SK-N-SH treated with all-trans-retinoic acid at 6 μM for 48 hours (cell line): ENCODE measurements around the gene NEU2.

ENCODE experiments used
- BACH2 ChIP-seq: fragments of 250-450 bp; sonication (Bioruptor Pico); IDR thresholded peaks from 2 replicates; pipeline ENCODE4 v1.9.0; 2021; ENCODE audit warnings: mild to moderate bottlenecking, borderline replicate concordance
- PATZ1 ChIP-seq: fragments of 250-450 bp; sonication (Bioruptor Pico); IDR thresholded peaks from 2 replicates; pipeline ENCODE4 v1.8.0; 2020; ENCODE audit warnings: mild to moderate bottlenecking, moderate library complexity, borderline replicate concordance
- POU6F1 ChIP-seq: fragments of 250-450 bp; sonication (Bioruptor Pico); IDR thresholded peaks from 2 replicates; pipeline ENCODE4 v1.8.0; 2021; ENCODE audit warnings: low read depth, mild to moderate bottlenecking, moderate library complexity, borderline replicate concordance
- SNAI2 ChIP-seq: fragments of 250-450 bp; sonication (Bioruptor Pico); IDR thresholded peaks from 2 replicates; pipeline ENCODE4 v1.5.0; 2020; ENCODE audit warnings: mild to moderate bottlenecking, moderate library complexity
- ZC3H10 ChIP-seq: fragments of 250-450 bp; sonication (Bioruptor Pico); IDR thresholded peaks from 2 replicates; pipeline ENCODE4 v1.5.1; 2021; ENCODE audit warnings: mild to moderate bottlenecking, moderate library complexity
- ZFP30 ChIP-seq: fragments of 450-650 bp; formaldehyde crosslinking; IDR thresholded peaks from 2 replicates; pipeline ENCODE4 v1.5.0; 2022; ENCODE audit warnings: mild to moderate bottlenecking, moderate library complexity

GRCh38 chr2:233011268-233011650 is 21.2 kb upstream of the NEU2 start:
- no peak for TF ChIP-seq ZC3H10
- no peak for TF ChIP-seq ZFP30 (CRISPR knock-in tag)
- no peak for TF ChIP-seq SNAI2 (CRISPR knock-in tag)
- no peak for TF ChIP-seq PATZ1
- no peak for TF ChIP-seq POU6F1 (CRISPR knock-in tag)
- no peak for TF ChIP-seq BACH2 (CRISPR knock-in tag)
